ENCODE measurements around the gene ICA1L.

DNA sequence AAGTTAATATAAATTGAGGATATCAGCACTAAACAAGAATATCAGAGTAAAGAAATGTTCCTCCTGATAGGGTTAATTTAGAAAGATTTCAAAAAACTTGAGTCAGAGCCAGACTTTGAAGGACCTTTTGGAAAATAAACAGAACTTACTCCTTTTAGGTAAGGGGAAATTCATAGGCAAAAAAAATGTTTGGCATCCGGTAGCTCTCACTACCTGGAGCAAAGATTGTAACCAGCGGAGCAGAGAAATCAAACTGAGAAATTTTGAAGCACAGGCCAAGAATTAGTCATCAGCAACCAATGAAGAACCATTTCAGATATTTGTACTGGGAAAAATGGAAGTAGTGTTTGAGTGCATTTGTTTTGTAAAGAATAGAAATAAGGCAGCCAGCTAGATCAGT lies 113.0 kb downstream of the ICA1L start:
- TF ChIP-seq, protein P1, sequence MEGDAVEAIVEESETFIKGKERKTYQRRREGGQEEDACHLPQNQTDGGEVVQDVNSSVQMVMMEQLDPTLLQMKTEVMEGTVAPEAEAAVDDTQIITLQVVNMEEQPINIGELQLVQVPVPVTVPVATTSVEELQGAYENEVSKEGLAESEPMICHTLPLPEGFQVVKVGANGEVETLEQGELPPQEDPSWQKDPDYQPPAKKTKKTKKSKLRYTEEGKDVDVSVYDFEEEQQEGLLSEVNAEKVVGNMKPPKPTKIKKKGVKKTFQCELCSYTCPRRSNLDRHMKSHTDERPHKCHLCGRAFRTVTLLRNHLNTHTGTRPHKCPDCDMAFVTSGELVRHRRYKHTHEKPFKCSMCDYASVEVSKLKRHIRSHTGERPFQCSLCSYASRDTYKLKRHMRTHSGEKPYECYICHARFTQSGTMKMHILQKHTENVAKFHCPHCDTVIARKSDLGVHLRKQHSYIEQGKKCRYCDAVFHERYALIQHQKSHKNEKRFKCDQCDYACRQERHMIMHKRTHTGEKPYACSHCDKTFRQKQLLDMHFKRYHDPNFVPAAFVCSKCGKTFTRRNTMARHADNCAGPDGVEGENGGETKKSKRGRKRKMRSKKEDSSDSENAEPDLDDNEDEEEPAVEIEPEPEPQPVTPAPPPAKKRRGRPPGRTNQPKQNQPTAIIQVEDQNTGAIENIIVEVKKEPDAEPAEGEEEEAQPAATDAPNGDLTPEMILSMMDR (tag by site-specific recombination; IDR thresholded peaks at IDR 0.05): no peak
- TF ChIP-seq ZNF10 (tag by site-specific recombination; IDR thresholded peaks at IDR 0.05) (no peak), KLF10 (tag by site-specific recombination; IDR thresholded peaks at IDR 0.05) (no peak), PRDM1 (tag by site-specific recombination; IDR thresholded peaks at IDR 0.05) (no peak), BCL11B (tag by site-specific recombination; IDR thresholded peaks at IDR 0.05; ENCODE audit: low read depth) (no peak), ZNF174 (tag by site-specific recombination; IDR thresholded peaks at IDR 0.05) (no peak), ZBTB7A (tag by site-specific recombination; IDR thresholded peaks at IDR 0.05; ENCODE audit: low read depth) (no peak)
- TF ChIP-seq, protein P2, sequence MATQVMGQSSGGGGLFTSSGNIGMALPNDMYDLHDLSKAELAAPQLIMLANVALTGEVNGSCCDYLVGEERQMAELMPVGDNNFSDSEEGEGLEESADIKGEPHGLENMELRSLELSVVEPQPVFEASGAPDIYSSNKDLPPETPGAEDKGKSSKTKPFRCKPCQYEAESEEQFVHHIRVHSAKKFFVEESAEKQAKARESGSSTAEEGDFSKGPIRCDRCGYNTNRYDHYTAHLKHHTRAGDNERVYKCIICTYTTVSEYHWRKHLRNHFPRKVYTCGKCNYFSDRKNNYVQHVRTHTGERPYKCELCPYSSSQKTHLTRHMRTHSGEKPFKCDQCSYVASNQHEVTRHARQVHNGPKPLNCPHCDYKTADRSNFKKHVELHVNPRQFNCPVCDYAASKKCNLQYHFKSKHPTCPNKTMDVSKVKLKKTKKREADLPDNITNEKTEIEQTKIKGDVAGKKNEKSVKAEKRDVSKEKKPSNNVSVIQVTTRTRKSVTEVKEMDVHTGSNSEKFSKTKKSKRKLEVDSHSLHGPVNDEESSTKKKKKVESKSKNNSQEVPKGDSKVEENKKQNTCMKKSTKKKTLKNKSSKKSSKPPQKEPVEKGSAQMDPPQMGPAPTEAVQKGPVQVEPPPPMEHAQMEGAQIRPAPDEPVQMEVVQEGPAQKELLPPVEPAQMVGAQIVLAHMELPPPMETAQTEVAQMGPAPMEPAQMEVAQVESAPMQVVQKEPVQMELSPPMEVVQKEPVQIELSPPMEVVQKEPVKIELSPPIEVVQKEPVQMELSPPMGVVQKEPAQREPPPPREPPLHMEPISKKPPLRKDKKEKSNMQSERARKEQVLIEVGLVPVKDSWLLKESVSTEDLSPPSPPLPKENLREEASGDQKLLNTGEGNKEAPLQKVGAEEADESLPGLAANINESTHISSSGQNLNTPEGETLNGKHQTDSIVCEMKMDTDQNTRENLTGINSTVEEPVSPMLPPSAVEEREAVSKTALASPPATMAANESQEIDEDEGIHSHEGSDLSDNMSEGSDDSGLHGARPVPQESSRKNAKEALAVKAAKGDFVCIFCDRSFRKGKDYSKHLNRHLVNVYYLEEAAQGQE (tag by site-specific recombination; IDR thresholded peaks at IDR 0.05): no peak
- TF ChIP-seq, protein P3, sequence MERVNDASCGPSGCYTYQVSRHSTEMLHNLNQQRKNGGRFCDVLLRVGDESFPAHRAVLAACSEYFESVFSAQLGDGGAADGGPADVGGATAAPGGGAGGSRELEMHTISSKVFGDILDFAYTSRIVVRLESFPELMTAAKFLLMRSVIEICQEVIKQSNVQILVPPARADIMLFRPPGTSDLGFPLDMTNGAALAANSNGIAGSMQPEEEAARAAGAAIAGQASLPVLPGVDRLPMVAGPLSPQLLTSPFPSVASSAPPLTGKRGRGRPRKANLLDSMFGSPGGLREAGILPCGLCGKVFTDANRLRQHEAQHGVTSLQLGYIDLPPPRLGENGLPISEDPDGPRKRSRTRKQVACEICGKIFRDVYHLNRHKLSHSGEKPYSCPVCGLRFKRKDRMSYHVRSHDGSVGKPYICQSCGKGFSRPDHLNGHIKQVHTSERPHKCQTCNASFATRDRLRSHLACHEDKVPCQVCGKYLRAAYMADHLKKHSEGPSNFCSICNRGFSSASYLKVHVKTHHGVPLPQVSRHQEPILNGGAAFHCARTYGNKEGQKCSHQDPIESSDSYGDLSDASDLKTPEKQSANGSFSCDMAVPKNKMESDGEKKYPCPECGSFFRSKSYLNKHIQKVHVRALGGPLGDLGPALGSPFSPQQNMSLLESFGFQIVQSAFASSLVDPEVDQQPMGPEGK (tag by site-specific recombination; IDR thresholded peaks at IDR 0.05): no peak

All from HEK293 (cell line).